ENCODE measurements around the gene OSBPL8.

- TF ChIP-seq PATZ1 (CRISPR knock-in tag; IDR thresholded peaks at IDR 0.05; ENCODE audit: borderline replicate concordance) = no peak
- no peak for TF ChIP-seq TCF4 (CRISPR knock-in tag; IDR thresholded peaks at IDR 0.05; ENCODE audit: borderline replicate concordance)
- TF ChIP-seq ESRRG (CRISPR knock-in tag; IDR thresholded peaks at IDR 0.05) = no peak
- TF ChIP-seq OSR1 (CRISPR knock-in tag; IDR thresholded peaks at IDR 0.05) = no peak
Observed at GRCh38 chr12:76478045-76478444, 81.5 kb downstream of the OSBPL8 start.
